Thyroid gland (tissue), 4 donors: Measurements from ENCODE around the gene ATP6V1D.

Experiments used
- POLR2A ChIP-seq, 2 donors: fragments of 450-650 bp; IDR thresholded peaks; one replicate each; pipeline ENCODE4 v1.6.1; 2017; ENCODE audit warnings: antibody characterized with exemption in 2 of 2, mild to moderate bottlenecking in 2 of 2, moderate library complexity in 1 of 2
- TF ChIP-seq, protein P1 (sequence below), 6 experiments: fragments of 200-600 bp in 3 of 6; fragments of 450-650 bp in 3 of 6; sonication (generic) in 3 of 6; IDR thresholded peaks; one replicate each; pipeline ENCODE4 v1.5.1; 2016 to 2019; ENCODE audit warnings: antibody characterized with exemption in 6 of 6, mild to moderate bottlenecking in 2 of 6, inconsistent platforms in 1 of 6, moderate library complexity in 1 of 6

DNA sequence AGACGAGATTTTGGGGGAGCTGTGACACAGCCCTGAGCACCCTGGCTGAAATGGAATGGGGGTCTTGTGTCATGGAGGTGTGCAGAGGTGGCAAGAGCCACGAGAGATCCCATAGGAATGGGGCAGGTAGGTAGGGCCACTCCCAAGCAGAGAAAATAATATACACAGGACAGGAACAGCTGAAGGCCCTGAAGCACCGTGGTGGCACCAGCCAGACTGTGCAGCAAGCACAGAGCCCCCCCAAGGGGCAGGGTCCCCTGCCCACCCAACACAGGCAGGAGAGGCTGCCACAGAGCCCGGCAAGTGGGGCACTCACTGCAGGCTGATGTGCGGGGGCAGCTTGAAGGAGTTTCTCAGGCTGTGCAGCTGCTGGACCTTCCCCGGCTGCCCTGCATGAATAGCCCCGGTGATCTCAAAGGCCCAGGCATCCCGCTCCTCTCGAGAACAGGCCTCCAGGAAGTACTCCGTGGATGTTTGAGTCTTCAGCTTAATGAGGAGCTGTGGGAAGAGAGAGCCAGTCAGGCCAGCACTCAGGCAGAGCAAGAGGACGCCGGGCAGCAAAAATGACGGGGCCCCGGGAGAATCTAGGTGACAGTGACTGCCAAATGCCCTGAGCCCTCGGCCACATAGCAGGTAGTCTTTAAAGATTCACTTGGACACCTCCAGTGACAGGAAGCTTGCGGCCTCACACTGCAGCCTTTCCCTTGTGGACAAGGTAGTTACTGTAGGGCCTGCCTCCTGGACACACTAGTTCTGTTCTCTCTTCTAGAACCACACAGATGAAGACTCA is 35.7 kb upstream of the ATP6V1D start:
- TF ChIP-seq, protein P1, sequence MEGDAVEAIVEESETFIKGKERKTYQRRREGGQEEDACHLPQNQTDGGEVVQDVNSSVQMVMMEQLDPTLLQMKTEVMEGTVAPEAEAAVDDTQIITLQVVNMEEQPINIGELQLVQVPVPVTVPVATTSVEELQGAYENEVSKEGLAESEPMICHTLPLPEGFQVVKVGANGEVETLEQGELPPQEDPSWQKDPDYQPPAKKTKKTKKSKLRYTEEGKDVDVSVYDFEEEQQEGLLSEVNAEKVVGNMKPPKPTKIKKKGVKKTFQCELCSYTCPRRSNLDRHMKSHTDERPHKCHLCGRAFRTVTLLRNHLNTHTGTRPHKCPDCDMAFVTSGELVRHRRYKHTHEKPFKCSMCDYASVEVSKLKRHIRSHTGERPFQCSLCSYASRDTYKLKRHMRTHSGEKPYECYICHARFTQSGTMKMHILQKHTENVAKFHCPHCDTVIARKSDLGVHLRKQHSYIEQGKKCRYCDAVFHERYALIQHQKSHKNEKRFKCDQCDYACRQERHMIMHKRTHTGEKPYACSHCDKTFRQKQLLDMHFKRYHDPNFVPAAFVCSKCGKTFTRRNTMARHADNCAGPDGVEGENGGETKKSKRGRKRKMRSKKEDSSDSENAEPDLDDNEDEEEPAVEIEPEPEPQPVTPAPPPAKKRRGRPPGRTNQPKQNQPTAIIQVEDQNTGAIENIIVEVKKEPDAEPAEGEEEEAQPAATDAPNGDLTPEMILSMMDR (IDR thresholded peaks at IDR 0.05) = no peak
- TF ChIP-seq POLR2A (IDR thresholded peaks at IDR 0.05) = no peak
